NB4 (cell line): Measurements from ENCODE around the gene SNX2.

ENCODE experiments used
- DNase-seq: peaks from one replicate; pipeline ENCODE4 v3.0.0; 2010; ENCODE audit warnings: low read depth
- H3K4me3 ChIP-seq: one replicate; pipeline ENCODE4 v1.5.1; 2011; ENCODE audit warnings: mild to moderate bottlenecking, low read depth, low read length, moderate library complexity
- CTCF ChIP-seq: IDR thresholded peaks from one replicate; pipeline ENCODE4 v1.5.1; 2012; ENCODE audit warnings: low read depth, low read length
- MAX ChIP-seq: IDR thresholded peaks from 2 replicates; pipeline ENCODE4 v1.6.1; 2011; ENCODE audit warnings: low read depth, low read length
- MYC ChIP-seq: IDR thresholded peaks from 2 replicates; pipeline ENCODE4 v1.6.1; 2011; ENCODE audit warnings: low read depth, low read length
- POLR2A ChIP-seq: IDR thresholded peaks from 2 replicates; pipeline ENCODE4 v1.6.1; 2011; ENCODE audit warnings: mild to moderate bottlenecking; ENCODE audit not compliant: insufficient read length; ENCODE audit errors: extremely low read depth

SNX2 gene

GRCh38 chr5:122775550-122776542 is 966 bp downstream of the SNX2 start:
- TF ChIP-seq POLR2A (no peak), MAX (no peak), MYC (no peak), CTCF (no peak)
- peak; percentile 71 for DNase-seq
- peak overlapping the region; percentile 87 for H3K4me3 ChIP-seq

GRCh38 chr5:122778157-122778556 is 3.3 kb downstream of the SNX2 start:
- DNase-seq = no peak
- TF ChIP-seq CTCF (no peak), MYC (no peak), MAX (no peak), POLR2A (no peak)
- H3K4me3 ChIP-seq = no peak overlapping the region

GRCh38 chr5:122779451-122779850 is 4.6 kb downstream of the SNX2 start:
- H3K4me3 ChIP-seq = no peak overlapping the region
- DNase-seq = no peak
- no peak for TF ChIP-seq MAX
- TF ChIP-seq CTCF = no peak
- TF ChIP-seq MYC = no peak
- no peak for TF ChIP-seq POLR2A

- H3K4me3 ChIP-seq = no peak overlapping the region
- DNase-seq = no peak
- TF ChIP-seq POLR2A (no peak), MAX (no peak), CTCF (no peak), MYC (no peak)
These were observed 5.4 kb downstream of the SNX2 start for GRCh38 chr5:122780296-122780695.

GRCh38 chr5:122781465-122781864 is 6.6 kb downstream of the SNX2 start:
- DNase-seq = no peak
- TF ChIP-seq POLR2A (no peak), MYC (no peak), MAX (no peak), CTCF (no peak)
- H3K4me3 ChIP-seq = no peak overlapping the region
